Measurements from ENCODE around the gene ARHGAP29. TPM values are rescaled to one million over a fixed set of nuclear protein-coding genes. Genes with fewer than 3 reads are reported as not detected.

Gene ARHGAP29
- total RNA-seq, 3 donors from 2014 or later (not counting 1 experiment from before 2014, with no cell fraction given), result 0.07 TPM; not detected in 2

DNA sequence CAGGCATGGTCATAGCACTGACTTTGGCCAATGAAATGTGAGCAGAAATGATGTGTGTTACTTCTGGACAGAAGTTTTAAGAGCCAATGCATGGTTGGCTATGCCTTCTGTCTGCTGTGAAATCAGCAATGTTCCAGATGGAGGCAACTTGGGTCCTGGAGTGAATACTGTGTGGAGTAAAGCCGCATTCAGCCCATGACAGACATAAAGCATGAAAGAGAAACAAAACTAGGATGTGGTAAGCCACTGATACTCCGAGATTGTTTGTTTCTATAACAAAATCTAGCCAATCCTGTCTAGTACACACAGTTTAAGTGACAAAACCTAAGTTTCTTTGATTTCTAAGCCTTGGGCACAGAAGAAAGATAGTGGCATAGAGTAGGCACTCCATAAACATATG lies 47.1 kb upstream of the ARHGAP29 start:
- Mint-ChIP-seq H3K27ac (no peak overlapping the region), H3K9me3 (no peaks in the 10 kb centered on the region), H3K4me1 (no peaks in the 10 kb centered on the region), H3K36me3 (no peaks in the 10 kb centered on the region), H3K27me3 (ENCODE audit: low read depth in 2 of 2) (peaks cover 12 to 52% of the 10 kb centered on the region in 2 donors), H3K4me3 (no peak overlapping the region)
- no peak overlapping the region for H3K4me3 ChIP-seq (ENCODE audit: low read length)
- no peaks in the 10 kb centered on the region for H3K36me3 ChIP-seq (ENCODE audit: control insufficient read depth, insufficient read depth, low read length)
- no peak for DNase-seq
- intact Hi-C loops (cut with micrococcal nuclease), result no loop called here
- no peaks in the 10 kb centered on the region for H3K27me3 ChIP-seq (ENCODE audit: control insufficient read depth, insufficient read depth, low read length)
- WGBS (ENCODE audit: insufficient coverage), result 33% methylated on average over 2 of the region's 2 CpGs
- H3K27ac ChIP-seq (ENCODE audit: low read length), result no peak overlapping the region
- no peaks in the 10 kb centered on the region for H3K4me1 ChIP-seq (ENCODE audit: control insufficient read depth, insufficient read depth, low read length)
- TF ChIP-seq, protein P1, sequence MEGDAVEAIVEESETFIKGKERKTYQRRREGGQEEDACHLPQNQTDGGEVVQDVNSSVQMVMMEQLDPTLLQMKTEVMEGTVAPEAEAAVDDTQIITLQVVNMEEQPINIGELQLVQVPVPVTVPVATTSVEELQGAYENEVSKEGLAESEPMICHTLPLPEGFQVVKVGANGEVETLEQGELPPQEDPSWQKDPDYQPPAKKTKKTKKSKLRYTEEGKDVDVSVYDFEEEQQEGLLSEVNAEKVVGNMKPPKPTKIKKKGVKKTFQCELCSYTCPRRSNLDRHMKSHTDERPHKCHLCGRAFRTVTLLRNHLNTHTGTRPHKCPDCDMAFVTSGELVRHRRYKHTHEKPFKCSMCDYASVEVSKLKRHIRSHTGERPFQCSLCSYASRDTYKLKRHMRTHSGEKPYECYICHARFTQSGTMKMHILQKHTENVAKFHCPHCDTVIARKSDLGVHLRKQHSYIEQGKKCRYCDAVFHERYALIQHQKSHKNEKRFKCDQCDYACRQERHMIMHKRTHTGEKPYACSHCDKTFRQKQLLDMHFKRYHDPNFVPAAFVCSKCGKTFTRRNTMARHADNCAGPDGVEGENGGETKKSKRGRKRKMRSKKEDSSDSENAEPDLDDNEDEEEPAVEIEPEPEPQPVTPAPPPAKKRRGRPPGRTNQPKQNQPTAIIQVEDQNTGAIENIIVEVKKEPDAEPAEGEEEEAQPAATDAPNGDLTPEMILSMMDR (IDR thresholded peaks at IDR 0.05), result no peak
- H3K9me3 ChIP-seq (ENCODE audit: control insufficient read depth, insufficient read depth, low read length), result no peaks in the 10 kb centered on the region
- no peak for ATAC-seq

DNA sequence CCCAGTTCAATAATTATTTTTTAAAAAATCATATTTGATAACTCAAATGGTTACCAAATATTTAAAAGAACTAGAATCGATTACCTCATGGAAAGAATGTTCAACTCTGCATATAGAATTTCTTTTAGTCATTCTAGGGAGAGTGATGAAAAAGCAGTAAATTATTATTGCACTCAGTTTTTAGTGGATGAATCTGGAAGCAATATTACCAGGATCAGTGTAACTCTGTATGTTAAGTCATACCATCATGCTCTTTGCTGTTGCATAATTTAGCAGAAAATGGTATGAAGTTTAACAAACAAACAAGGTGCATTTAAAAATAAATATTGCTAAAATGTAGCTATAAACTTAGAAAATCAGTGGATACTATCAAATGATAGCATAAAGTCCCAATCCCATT lies 46.1 kb upstream of the ARHGAP29 start:
- peaks cover 15 to 45% of the 10 kb centered on the region in 2 donors for H3K27me3 Mint-ChIP-seq (ENCODE audit: low read depth in 2 of 2)
- H3K9me3 ChIP-seq (ENCODE audit: control insufficient read depth, insufficient read depth, low read length), result no peaks in the 10 kb centered on the region
- no peaks in the 10 kb centered on the region for H3K36me3 ChIP-seq (ENCODE audit: control insufficient read depth, insufficient read depth, low read length)
- WGBS (ENCODE audit: insufficient coverage), result no CpG with 5 or more reads among the region's 1 CpG
- H3K27ac Mint-ChIP-seq, result no peak overlapping the region
- no peak overlapping the region for H3K4me3 ChIP-seq (ENCODE audit: low read length)
- H3K27me3 ChIP-seq (ENCODE audit: control insufficient read depth, insufficient read depth, low read length), result no peaks in the 10 kb centered on the region
- H3K4me1 Mint-ChIP-seq, result no peaks in the 10 kb centered on the region
- TF ChIP-seq, protein P1 (IDR thresholded peaks at IDR 0.05), result no peak
- ATAC-seq (no peak), DNase-seq (no peak)
- H3K27ac ChIP-seq (ENCODE audit: low read length), result no peak overlapping the region
- no peaks in the 10 kb centered on the region for H3K4me1 ChIP-seq (ENCODE audit: control insufficient read depth, insufficient read depth, low read length)
- no peak overlapping the region for H3K4me3 Mint-ChIP-seq
- no peaks in the 10 kb centered on the region for H3K36me3 Mint-ChIP-seq
- no peaks in the 10 kb centered on the region for H3K9me3 Mint-ChIP-seq
- intact Hi-C loops (cut with micrococcal nuclease), result no loop called here

DNA sequence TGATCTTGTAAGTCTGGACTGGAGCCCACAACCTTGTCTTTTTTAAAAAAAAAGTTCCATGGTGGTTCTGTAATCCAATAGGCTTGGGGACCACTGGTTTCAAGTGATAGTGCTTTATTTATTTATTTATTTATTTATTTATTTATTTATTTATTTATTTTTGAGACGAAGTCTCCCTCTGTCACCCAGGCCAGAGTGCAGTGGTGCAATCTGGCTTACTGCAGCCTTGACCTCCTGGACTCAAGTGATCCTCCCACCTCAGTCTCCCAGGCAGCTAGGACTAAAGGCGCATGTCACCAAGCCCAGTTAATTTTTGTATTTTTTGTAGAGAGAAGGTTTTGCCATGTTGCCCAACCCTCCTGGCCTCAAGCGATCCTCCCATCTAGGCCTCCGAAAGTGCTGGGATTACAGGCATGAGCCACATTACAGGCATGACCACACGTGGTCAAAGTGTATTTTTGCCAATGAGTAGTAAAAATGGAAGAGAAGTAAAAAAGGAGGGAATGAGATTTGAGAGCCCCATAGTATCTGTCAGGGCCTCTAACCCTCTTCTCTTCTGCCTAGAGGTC lies 44.8 kb upstream of the ARHGAP29 start:
- Histone ChIP-seq H3K36me3 (ENCODE audit: control insufficient read depth, insufficient read depth, low read length) (no peaks in the 10 kb centered on the region), H3K9me3 (ENCODE audit: control insufficient read depth, insufficient read depth, low read length) (no peaks in the 10 kb centered on the region), H3K4me3 (ENCODE audit: low read length) (no peak overlapping the region), H3K4me1 (ENCODE audit: control insufficient read depth, insufficient read depth, low read length) (no peaks in the 10 kb centered on the region), H3K27me3 (ENCODE audit: control insufficient read depth, insufficient read depth, low read length) (no peaks in the 10 kb centered on the region), H3K27ac (ENCODE audit: low read length) (no peak overlapping the region)
- TF ChIP-seq, protein P1 (IDR thresholded peaks at IDR 0.05), result no peak
- ATAC-seq (no peak), DNase-seq (no peak)
- 88% methylated on average over 5 of the region's 5 CpGs for WGBS (ENCODE audit: insufficient coverage)
- Mint-ChIP-seq H3K9me3 (no peaks in the 10 kb centered on the region), H3K27me3 (ENCODE audit: low read depth in 2 of 2) (peaks cover 15 to 46% of the 10 kb centered on the region in 2 donors), H3K36me3 (no peaks in the 10 kb centered on the region), H3K4me1 (no peaks in the 10 kb centered on the region), H3K4me3 (no peak overlapping the region), H3K27ac (no peak overlapping the region)
- intact Hi-C loops (cut with micrococcal nuclease), result no loop called here

Data from natural killer cell (primary cell).